Testis (tissue), 2 donors: Measurements from ENCODE around the gene TBCD.

Experiments used
- POLR2A ChIP-seq: fragments of 450-650 bp; IDR thresholded peaks from one replicate; pipeline ENCODE4 v1.6.1; 2017; ENCODE audit warnings: antibody characterized with exemption, mild to moderate bottlenecking, moderate library complexity
- TF ChIP-seq, protein P1 (sequence below), 3 experiments: fragments of 450-650 bp in 2 of 3; fragments of 200-600 bp in 1 of 3; sonication (generic) in 1 of 3; IDR thresholded peaks; one replicate each; pipeline ENCODE4 v1.5.1; 2016 to 2019; ENCODE audit warnings: antibody characterized with exemption in 3 of 3, mild to moderate bottlenecking in 2 of 3, moderate library complexity in 1 of 3

DNA sequence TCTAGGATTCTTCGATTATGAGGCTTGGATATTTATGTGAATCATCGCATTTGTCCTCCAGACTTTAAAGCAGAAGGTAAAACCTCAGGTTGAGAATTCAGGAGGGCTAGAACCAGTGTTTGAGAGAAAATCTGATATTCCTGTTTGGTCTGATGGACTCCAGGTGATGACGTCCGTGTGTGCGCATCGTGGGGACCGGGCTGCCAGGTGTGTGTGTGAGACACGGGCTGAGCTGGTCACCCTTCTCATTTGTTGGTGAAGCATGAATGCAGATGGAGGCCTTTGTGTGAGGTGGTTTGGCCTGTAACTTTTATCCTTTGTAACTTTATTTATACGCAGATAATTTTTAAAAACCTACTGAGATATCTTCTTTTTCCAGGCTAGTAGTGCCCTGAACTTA, 45.2 kb downstream of the TBCD start:
- TF ChIP-seq, protein P1, sequence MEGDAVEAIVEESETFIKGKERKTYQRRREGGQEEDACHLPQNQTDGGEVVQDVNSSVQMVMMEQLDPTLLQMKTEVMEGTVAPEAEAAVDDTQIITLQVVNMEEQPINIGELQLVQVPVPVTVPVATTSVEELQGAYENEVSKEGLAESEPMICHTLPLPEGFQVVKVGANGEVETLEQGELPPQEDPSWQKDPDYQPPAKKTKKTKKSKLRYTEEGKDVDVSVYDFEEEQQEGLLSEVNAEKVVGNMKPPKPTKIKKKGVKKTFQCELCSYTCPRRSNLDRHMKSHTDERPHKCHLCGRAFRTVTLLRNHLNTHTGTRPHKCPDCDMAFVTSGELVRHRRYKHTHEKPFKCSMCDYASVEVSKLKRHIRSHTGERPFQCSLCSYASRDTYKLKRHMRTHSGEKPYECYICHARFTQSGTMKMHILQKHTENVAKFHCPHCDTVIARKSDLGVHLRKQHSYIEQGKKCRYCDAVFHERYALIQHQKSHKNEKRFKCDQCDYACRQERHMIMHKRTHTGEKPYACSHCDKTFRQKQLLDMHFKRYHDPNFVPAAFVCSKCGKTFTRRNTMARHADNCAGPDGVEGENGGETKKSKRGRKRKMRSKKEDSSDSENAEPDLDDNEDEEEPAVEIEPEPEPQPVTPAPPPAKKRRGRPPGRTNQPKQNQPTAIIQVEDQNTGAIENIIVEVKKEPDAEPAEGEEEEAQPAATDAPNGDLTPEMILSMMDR (IDR thresholded peaks at IDR 0.05): no peak
- TF ChIP-seq POLR2A: no peak
